Adrenal gland (tissue), 12 donors: ENCODE results near the gene BEST2. TPM values are rescaled to one million over a fixed set of nuclear protein-coding genes. Genes with fewer than 3 reads are reported as not detected.
A peak's percentile ranks its signal among the peaks of the same experiment; 100 is the strongest.

Experiments used
- DNase-seq, 7 donors: peaks; one replicate each; pipeline ENCODE4 v3.0.0-alpha.2; 2019 to 2020
- H3K27ac ChIP-seq, 5 donors: fragments of 200-600 bp; sonication (generic) in 4 of 5; 1 replicate in 3 of 5; 2 replicates in 2 of 5; pipeline versions ENCODE4 v1.5.1 to v1.8.0; 2016 to 2020; ENCODE audit warnings: mild to moderate bottlenecking in 1 of 5
- H3K27me3 ChIP-seq: fragments of 200-600 bp; 2 replicates; pipeline ENCODE4 v1.8.0; 2021
- H3K36me3 ChIP-seq, 2 donors: fragments of 200-600 bp; replicated peaks in 1 of 2; 1 replicate in 1 of 2; 2 replicates in 1 of 2; pipeline versions ENCODE4 v1.5.1 to v1.8.0; 2018 to 2022
- H3K4me1 ChIP-seq, 2 donors: fragments of 200-600 bp; replicated peaks in 1 of 2; 1 replicate in 1 of 2; 2 replicates in 1 of 2; pipeline versions ENCODE4 v1.5.1 to v1.8.0; 2018 to 2021
- H3K4me3 ChIP-seq, 4 donors: fragments of 200-600 bp; sonication (generic) in 3 of 4; one replicate each; pipeline ENCODE4 v1.5.1; 2016 to 2018
- H3K9me3 ChIP-seq, 3 donors: fragments of 200-600 bp; sonication (generic) in 1 of 3; replicated peaks in 1 of 3; 1 replicate in 2 of 3; 2 replicates in 1 of 3; pipeline versions ENCODE4 v1.5.1 to v1.8.0; 2016 to 2021
- CTCF ChIP-seq, 6 experiments: fragments of 450-650 bp in 4 of 6; fragments of 200-600 bp in 2 of 6; sonication (generic) in 1 of 6; IDR thresholded peaks; 1 replicate in 5 of 6; 2 replicates in 1 of 6; pipeline versions ENCODE4 v1.5.1 to v1.8.0; 2016 to 2021; ENCODE audit warnings: antibody characterized with exemption in 6 of 6, mild to moderate bottlenecking in 2 of 6, moderate library complexity in 1 of 6
- POLR2A ChIP-seq, 2 donors: fragments of 450-650 bp; IDR thresholded peaks; one replicate each; pipeline ENCODE4 v1.6.1; 2017; ENCODE audit warnings: antibody characterized with exemption in 2 of 2, mild to moderate bottlenecking in 2 of 2, moderate library complexity in 1 of 2
- WGBS, 4 donors: extraction: QIAGEN DNeasy Blood & Tissue Kit in 2 of 4; methylation state at CpG; one replicate each; pipeline versions ENCODE4 v1.1.5 to v1.1.7; 2013 to 2017; 5-methylcytosine and 5-hydroxymethylcytosine counted together
- intact Hi-C, 2 donors: fragments of 100-400 bp; cut with DNase I; formaldehyde crosslinking; loops; one replicate each; pipeline versions ENCODE4 v1.14.1 to v1.15.0; 2022 to 2023
- polyA plus RNA-seq, 3 donors: library from polyadenylated mRNA; stranded (reverse); fragments of 200-250 nt in 2 of 3; fragments of 350-450 nt in 1 of 3; fragmentation: Illumina TruSeq in 1 of 3; extraction: RNeasy Lipid Tissue Mini Kit (QIAGEN cat#74804) in 1 of 3; gene quantifications; one replicate each; pipeline ENCODE4 v1.2.3, GENCODE V29; 2013 to 2014
- total RNA-seq, 9 donors: library from RNA; depleted of rRNA in 4 of 9; stranded (reverse); fragments of >200 nt in 4 of 9; fragments of 120-200 nt in 1 of 9; fragmentation: NEBNext Ultra II Directional in 1 of 9; extraction: Animal tissue kit (Norgen Biotek cat#: 25700) in 1 of 9; gene quantifications; one replicate each; pipeline versions ENCODE4 v1.1.0 to v1.2.4, GENCODE V29; 2013 to 2023
- donor health status: healthy with polysubstance abuse.
- donor health status: Bipolar disorder and iron deficiency.
- donor health status: DM: yes; HTN: yes; CAD: no.
- donor health status: DM: no; HTN: no; CAD: no.
- donor health status: DM: no; HTN: no; CAD: no.
- donor health status: DM: yes; HTN: yes; CAD: no.

The BEST2 gene
- total and polyA plus RNA-seq, 12 donors = not detected

DNA sequence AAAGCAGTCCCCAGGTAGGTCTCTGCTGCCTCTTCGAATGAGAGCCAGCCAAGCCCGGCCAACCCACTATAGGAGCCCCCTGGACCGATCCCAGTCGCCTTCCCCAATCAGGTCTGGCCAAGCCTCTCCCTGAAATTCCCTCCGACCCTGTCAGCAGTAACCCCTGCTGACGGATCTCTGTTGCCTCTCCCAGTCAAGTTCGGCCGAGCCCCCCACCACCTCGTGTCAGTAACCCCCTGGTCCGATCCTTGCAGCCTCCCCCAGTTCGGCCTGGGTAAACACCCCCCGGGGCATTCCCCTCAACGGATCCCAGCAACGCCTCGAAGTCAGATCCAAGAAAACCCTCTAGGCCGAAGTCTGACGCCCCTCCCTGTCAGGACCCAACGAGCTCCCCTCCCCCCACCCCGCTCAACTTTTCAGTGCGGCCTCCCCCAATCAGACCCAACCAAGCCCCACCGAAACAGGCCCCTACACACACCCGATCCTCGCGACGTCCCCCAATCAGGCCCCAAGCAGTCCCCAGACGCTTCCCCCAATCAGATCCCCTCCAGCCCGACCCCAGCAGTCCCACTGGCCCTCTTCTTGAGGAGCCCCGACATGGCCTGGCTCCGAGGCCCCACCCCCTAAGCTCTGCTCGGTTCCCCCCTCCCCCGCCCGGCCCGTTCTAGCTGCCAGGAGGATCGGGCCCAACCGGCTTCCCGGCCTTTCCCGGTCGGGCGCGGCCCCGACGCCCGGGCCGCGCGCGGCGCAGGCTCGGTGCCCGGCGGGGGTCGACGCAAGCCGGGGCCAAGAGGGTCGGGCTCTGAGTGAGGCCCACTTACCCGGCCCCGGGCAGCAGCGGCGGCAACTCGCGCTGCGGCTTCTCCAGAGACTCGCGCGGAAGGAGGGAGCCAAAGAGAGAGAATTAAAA lies 29.7 kb upstream of the BEST2 start:
- TF ChIP-seq CTCF (IDR thresholded peaks at IDR 0.05) = no peak
- TF ChIP-seq POLR2A (IDR thresholded peaks at IDR 0.05) = no peak
- H3K4me1 ChIP-seq = peaks cover 20 to 27% of the 10 kb centered on the region in 2 donors
- intact Hi-C loops = no loop called here
- no peaks in the 10 kb centered on the region for H3K9me3 ChIP-seq
- peaks cover 0 to 20% of the 10 kb centered on the region in 2 donors for H3K36me3 ChIP-seq
- no peaks in the 10 kb centered on the region for H3K27me3 ChIP-seq
- 0 to 1% (median 1%) methylated on average over 13 to 65 of the region's 65 CpGs for WGBS, 4 donors
- DNase-seq = peak; percentile 68 to 80 (median 75)
- peak overlapping the region; percentile 89 to 99 (median 92) for H3K27ac ChIP-seq
- H3K4me3 ChIP-seq = peak overlapping the region in 3 of 4 donors; percentile 64 to 98 (median 69)

- Histone ChIP-seq H3K4me3 (peak overlapping the region in 2 of 4 donors; percentile 64 to 98), H3K27me3 (no peaks in the 10 kb centered on the region), H3K4me1 (peaks cover 20 to 27% of the 10 kb centered on the region in 2 donors), H3K36me3 (peaks cover 0 to 13% of the 10 kb centered on the region in 2 donors), H3K27ac (peak overlapping the region; percentile 89 to 99 (median 92)), H3K9me3 (no peaks in the 10 kb centered on the region)
- DNase-seq = peak; percentile 96 to 99 (median 99)
- TF ChIP-seq CTCF (IDR thresholded peaks at IDR 0.05) = no peak
- peak; percentile 65 to 83 for TF ChIP-seq POLR2A (IDR thresholded peaks at IDR 0.05)
- intact Hi-C loops = no loop called here
- WGBS, 4 donors = 1% methylated on average over 32 of the region's 32 CpGs
Observed at GRCh38 chr19:12722566-12723380, 28.8 kb upstream of the BEST2 start.

GRCh38 chr19:12723381-12723640 lies 28.3 kb upstream of the BEST2 start:
- intact Hi-C loops = no loop called here

More at GRCh38 chr19:12723381-12723640, 28.3 kb upstream of the BEST2 start:
- no peak for DNase-seq
- peak overlapping the region in 2 of 4 donors; percentile 14 to 98 for H3K4me3 ChIP-seq
- no peaks in the 10 kb centered on the region for H3K27me3 ChIP-seq
- no peaks in the 10 kb centered on the region for H3K9me3 ChIP-seq
- H3K27ac ChIP-seq = peak overlapping the region in 4 of 5 donors; percentile 9 to 92 (median 85)
- peaks cover 20 to 27% of the 10 kb centered on the region in 2 donors for H3K4me1 ChIP-seq
- peaks cover 0 to 8% of the 10 kb centered on the region in 2 donors for H3K36me3 ChIP-seq
- TF ChIP-seq CTCF (IDR thresholded peaks at IDR 0.05) = no peak
- no peak for TF ChIP-seq POLR2A (IDR thresholded peaks at IDR 0.05)
- 0 to 2% (median 1%) methylated on average over 7 of the region's 7 CpGs for WGBS, 4 donors
